H1 (cell line): ENCODE results near the gene SGSM1. TPM values are rescaled to one million over a fixed set of nuclear protein-coding genes. Genes with fewer than 3 reads are reported as not detected.

Experiments
- CTCF ChIA-PET: fragments of 300-600 bp; sonication (Branson Sonifier 250); formaldehyde crosslinking; loops from one replicate; lab custom pipeline; 2021; ENCODE audit not compliant: partially characterized antibody; lab: Charles Lee
- POLR2A ChIA-PET: fragments of 300-600 bp; sonication (Branson Sonifier 250); formaldehyde crosslinking; loops from one replicate; lab custom pipeline; 2021; ENCODE audit warnings: inconsistent platforms; ENCODE audit not compliant: partially characterized antibody; lab: Charles Lee
- DNase-seq, 2 experiments: peaks; one replicate each; pipeline versions ENCODE4 v3.0.0 to v3.0.0-alpha.2; 2010 to 2022; ENCODE audit warnings: low spot score in 2 of 2, low read depth in 1 of 2, mixed read lengths in 1 of 2
- FAIRE-seq: peaks from 2 replicates; lab custom pipeline; 2011; peaks lifted over from hg19 to GRCh38; lab: Jason Lieb, UNC
- H2AFZ ChIP-seq: 2 replicates; pipeline ENCODE4 v1.8.1; 2012; ENCODE audit warnings: low read length, inconsistent platforms
- H2AK5ac ChIP-seq: 2 replicates; pipeline ENCODE4 v1.6.1; 2013; ENCODE audit warnings: low read depth, low read length
- H2BK120ac ChIP-seq: replicated peaks from 2 replicates; pipeline ENCODE3; 2013; ENCODE audit warnings: low read depth, low read length, inconsistent platforms
- H2BK12ac ChIP-seq: 2 replicates; pipeline ENCODE4 v1.6.1; 2013; ENCODE audit warnings: low read depth, low read length
- H2BK15ac ChIP-seq: 2 replicates; pipeline ENCODE4 v1.6.1; 2013; ENCODE audit warnings: low read length
- H2BK20ac ChIP-seq: 2 replicates; pipeline ENCODE4 v1.6.1; 2013; ENCODE audit warnings: low read length
- H2BK5ac ChIP-seq: 2 replicates; pipeline ENCODE4 v1.6.1; 2013; ENCODE audit warnings: low read depth, low read length
- H3K14ac ChIP-seq: 2 replicates; pipeline ENCODE4 v1.6.1; 2013; ENCODE audit warnings: inconsistent platforms; ENCODE audit not compliant: insufficient read length
- H3K18ac ChIP-seq: 2 replicates; pipeline ENCODE4 v1.6.1; 2013; ENCODE audit warnings: low read length; ENCODE audit errors: extremely low read depth
- H3K23ac ChIP-seq: 2 replicates; pipeline ENCODE4 v1.6.1; 2013; ENCODE audit warnings: inconsistent platforms; ENCODE audit not compliant: insufficient read length
- H3K23me2 ChIP-seq: 2 replicates; pipeline ENCODE4 v1.6.1; 2013; ENCODE audit warnings: low read depth, low read length
- H3K27ac ChIP-seq: 2 replicates; pipeline ENCODE4 v1.6.1; 2011; ENCODE audit warnings: low read depth, low read length, inconsistent platforms
- H3K27me3 ChIP-seq, 4 experiments: replicated peaks in 1 of 4; 1 replicate in 1 of 4; 2 replicates in 3 of 4; pipeline versions ENCODE4 v1.6.1 to v1.8.1; 2011 to 2013; ENCODE audit warnings: low read length in 3 of 4, mild to moderate bottlenecking in 3 of 4, inconsistent platforms in 2 of 4, mixed read lengths in 2 of 4, moderate library complexity in 1 of 4; ENCODE audit not compliant: control insufficient read depth in 3 of 4, insufficient read depth in 3 of 4; ENCODE audit errors: extremely low read depth in 1 of 4
- H3K36me3 ChIP-seq, 4 experiments: 2 replicates each; pipeline versions ENCODE4 v1.6.1 to v1.8.1; 2011 to 2013; ENCODE audit warnings: mild to moderate bottlenecking in 4 of 4, low read length in 3 of 4, moderate library complexity in 2 of 4, control low read depth in 1 of 4, inconsistent platforms in 1 of 4; ENCODE audit not compliant: insufficient read depth in 4 of 4, control insufficient read depth in 2 of 4
- H3K4ac ChIP-seq: replicated peaks from 2 replicates; pipeline ENCODE3; 2013; ENCODE audit warnings: low read length, low read depth, mixed read lengths, inconsistent platforms; ENCODE audit not compliant: insufficient read length
- H3K4me1 ChIP-seq, 4 experiments: replicated peaks in 1 of 4; 1 replicate in 1 of 4; 2 replicates in 3 of 4; pipeline versions ENCODE4 v1.6.1 to v1.8.1; 2011 to 2013; ENCODE audit warnings: low read length in 3 of 4, inconsistent platforms in 2 of 4, mixed read lengths in 1 of 4; ENCODE audit not compliant: insufficient read depth in 4 of 4, control insufficient read depth in 3 of 4
- H3K4me2 ChIP-seq, 2 experiments: 2 replicates each; pipeline versions ENCODE4 v1.6.1 to v1.8.1; 2011 to 2013; ENCODE audit warnings: low read depth in 2 of 2, low read length in 2 of 2, control low read depth in 1 of 2, inconsistent platforms in 1 of 2, mild to moderate bottlenecking in 1 of 2; ENCODE audit not compliant: insufficient read depth in 1 of 2
- H3K4me3 ChIP-seq, 4 experiments: fragments of 200-600, 300-600 bp in 1 of 4; sonication (generic), shearing (Covaris generic), sonication (Bioruptor Twin) in 1 of 4; 2 replicates each; pipeline versions ENCODE4 v1.5.1 to v1.8.1; 2011 to 2016; ENCODE audit warnings: low read length in 4 of 4, low read depth in 3 of 4, control low read depth in 2 of 4, inconsistent platforms in 2 of 4, mild to moderate bottlenecking in 2 of 4, mixed read lengths in 1 of 4, moderate library complexity in 1 of 4; ENCODE audit not compliant: insufficient read depth in 2 of 4; ENCODE audit errors: extremely low read depth in 1 of 4
- H3K56ac ChIP-seq: replicated peaks from 2 replicates; pipeline ENCODE3; 2013; ENCODE audit warnings: low read depth, mild to moderate bottlenecking, mixed read lengths, low read length, inconsistent platforms; ENCODE audit not compliant: insufficient read length
- H3K79me1 ChIP-seq: 2 replicates; pipeline ENCODE4 v1.6.1; 2013; ENCODE audit warnings: low read depth, low read length, control low read depth
- H3K79me2 ChIP-seq, 2 experiments: 2 replicates each; pipeline versions ENCODE4 v1.6.1 to v1.8.1; 2012 to 2013; ENCODE audit warnings: low read length in 2 of 2, mild to moderate bottlenecking in 2 of 2, inconsistent platforms in 1 of 2; ENCODE audit not compliant: insufficient read depth in 2 of 2, control insufficient read depth in 1 of 2
- H3K9ac ChIP-seq, 4 experiments: replicated peaks in 1 of 4; 1 replicate in 1 of 4; 2 replicates in 3 of 4; pipeline versions ENCODE4 v1.6.1 to v1.8.1; 2011 to 2013; ENCODE audit warnings: low read depth in 3 of 4, low read length in 3 of 4, control low read depth in 2 of 4, mild to moderate bottlenecking in 2 of 4, moderate library complexity in 2 of 4, inconsistent platforms in 1 of 4; ENCODE audit errors: extremely low read depth in 1 of 4
- H3K9me3 ChIP-seq, 2 experiments: 2 replicates each; pipeline versions ENCODE4 v1.6.1 to v1.8.1; 2012 to 2013; ENCODE audit warnings: mild to moderate bottlenecking in 2 of 2, moderate library complexity in 2 of 2, control low read depth in 1 of 2, inconsistent platforms in 1 of 2, low read depth in 1 of 2, low read length in 1 of 2, mixed read lengths in 1 of 2; ENCODE audit not compliant: insufficient read depth in 2 of 2
- H4K20me1 ChIP-seq, 2 experiments: replicated peaks in 1 of 2; 2 replicates each; pipeline versions ENCODE3 to v1.8.1; 2011 to 2013; ENCODE audit warnings: inconsistent platforms in 2 of 2, low read length in 2 of 2, mild to moderate bottlenecking in 1 of 2; ENCODE audit not compliant: insufficient read depth in 2 of 2, control insufficient read depth in 1 of 2
- H4K5ac ChIP-seq: 2 replicates; pipeline ENCODE4 v1.6.1; 2013; ENCODE audit warnings: low read length, low read depth, mixed read lengths, inconsistent platforms; ENCODE audit not compliant: insufficient read length
- H4K8ac ChIP-seq: 2 replicates; pipeline ENCODE4 v1.8.0; 2013; ENCODE audit warnings: mild to moderate bottlenecking, moderate library complexity, low read length, inconsistent platforms; ENCODE audit not compliant: insufficient read depth; ENCODE audit errors: extremely low read depth
- H4K91ac ChIP-seq: replicated peaks from 2 replicates; pipeline ENCODE3; 2013; ENCODE audit warnings: low read length, mixed read lengths, inconsistent platforms; ENCODE audit not compliant: insufficient read length
- CHD1 ChIP-seq: IDR thresholded peaks from 2 replicates; pipeline ENCODE4 v1.6.1; 2012; ENCODE audit warnings: low read depth, low read length, improper control_type of control experiment
- CREB1 ChIP-seq: IDR thresholded peaks from 2 replicates; pipeline ENCODE4 v1.6.1; 2012; ENCODE audit warnings: inconsistent platforms
- CTBP2 ChIP-seq: IDR thresholded peaks from 2 replicates; pipeline ENCODE4 v1.7.0; 2011; ENCODE audit warnings: borderline replicate concordance, mild to moderate bottlenecking, moderate library complexity, mixed read lengths, low read length; ENCODE audit not compliant: insufficient read depth, insufficient read length
- EP300 ChIP-seq, 2 experiments: IDR thresholded peaks; 1 replicate in 1 of 2; 2 replicates in 1 of 2; pipeline ENCODE4 v1.6.1; 2011 to 2012; ENCODE audit warnings: low read depth in 2 of 2, low read length in 2 of 2, mild to moderate bottlenecking in 2 of 2, borderline replicate concordance in 1 of 2, inconsistent platforms in 1 of 2, moderate library complexity in 1 of 2
- PHF8 ChIP-seq: fragments of 200-600 bp; sonication (generic); conservative IDR thresholded peaks from 2 replicates; pipeline ENCODE4 v1.7.1; 2012; ENCODE audit warnings: low read depth, mild to moderate bottlenecking, inconsistent platforms, low read length, moderate library complexity
- POLR2AphosphoS5 ChIP-seq: IDR thresholded peaks from 2 replicates; pipeline ENCODE4 v1.6.1; 2011; ENCODE audit warnings: low read depth, low read length
- SIX5 ChIP-seq: IDR thresholded peaks from 2 replicates; pipeline ENCODE4 v1.6.1; 2011; ENCODE audit warnings: mild to moderate bottlenecking, low read depth, low read length
- SP4 ChIP-seq: IDR thresholded peaks from 2 replicates; pipeline ENCODE4 v1.6.1; 2012; ENCODE audit warnings: low read length, inconsistent platforms
- SRF ChIP-seq: IDR thresholded peaks from 2 replicates; pipeline ENCODE4 v1.6.1; 2011; ENCODE audit warnings: mild to moderate bottlenecking, low read depth, low read length, moderate library complexity
- SUZ12 ChIP-seq: fragments of 200-600 bp; sonication (generic); IDR thresholded peaks from 2 replicates; pipeline ENCODE4 v1.6.1; 2012; ENCODE audit warnings: mild to moderate bottlenecking, inconsistent platforms, low read length, moderate library complexity, mixed read lengths
- TEAD4 ChIP-seq: IDR thresholded peaks from 2 replicates; pipeline ENCODE4 v1.6.1; 2012; ENCODE audit warnings: low read depth, low read length, inconsistent platforms, mixed read lengths
- YY1 ChIP-seq: IDR thresholded peaks from 2 replicates; pipeline ENCODE4 v1.6.1; 2011; ENCODE audit warnings: low read depth, mild to moderate bottlenecking, low read length
- WGBS, 2 experiments: shearing (Covaris generic) in 1 of 2; methylation state at CpG; one replicate each; pipeline versions ENCODE4 v1.1.6 to v1.1.7; 2013 to 2015; ENCODE audit warnings: low lambda C conversion rate in 2 of 2, mixed read lengths in 2 of 2, inconsistent platforms in 1 of 2, low coverage in 1 of 2, missing lambda C conversion rate in 1 of 2; ENCODE audit not compliant: insufficient replicate concordance in 2 of 2, insufficient coverage in 1 of 2, insufficient read length in 1 of 2; ENCODE audit errors: extremely low coverage in 1 of 2, missing lambda C conversion rate in 1 of 2; 5-methylcytosine and 5-hydroxymethylcytosine counted together
- polyA plus RNA-seq, 7 experiments: library from polyadenylated mRNA; depleted of rRNA in 3 of 7; stranded (reverse) in 5 of 7; unstranded in 2 of 7; fragments of >200 nt in 5 of 7; fragments of 200-250 nt in 2 of 7; gene quantifications; 1 replicate in 5 of 7; 2 replicates in 1 of 7; 4 replicates in 1 of 7; pipeline versions ENCODE4 v1.2.1 to v1.2.3, GENCODE V29; 2011 to 2013; ENCODE audit warnings: missing spikeins in 2 of 7, mixed read lengths in 2 of 7
- total RNA-seq: library from RNA; stranded (reverse); fragmentation: NEBNext Ultra II Directional; extraction: Animal tissue kit (Norgen Biotek cat#: 25700); gene quantifications from 2 replicates; pipeline ENCODE4 v1.2.1, GENCODE V29; 2021

SGSM1 gene
- total and polyA plus RNA-seq, 2 of the 8 experiments (the other 6 are each of a cell fraction or from before 2014, with no cell fraction given) = 2.8 to 5.2 TPM

DNA sequence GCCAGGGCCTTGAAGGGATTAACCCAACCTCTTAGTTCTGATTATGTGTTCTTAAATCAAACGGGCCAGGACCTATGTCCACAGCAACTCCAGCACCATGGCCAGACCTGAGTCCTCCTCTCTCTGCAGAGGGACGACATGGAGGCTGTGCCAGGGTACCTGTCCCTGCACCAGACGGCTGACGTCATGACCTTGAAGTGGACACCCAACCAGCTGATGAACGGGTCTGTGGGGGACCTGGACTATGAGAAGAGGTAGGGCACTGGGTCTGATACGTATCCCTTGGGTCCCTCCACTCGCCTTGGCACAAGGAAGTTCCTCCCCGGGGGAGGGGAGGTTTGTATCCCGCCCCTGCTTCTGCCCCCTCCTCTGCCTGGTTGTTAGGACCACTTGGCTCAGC is 53.6 kb downstream of the SGSM1 start:
- Histone ChIP-seq H3K56ac (no peak overlapping the region), H3K36me3 (peaks cover 0 to 6% (median 2%) of the 10 kb centered on the region in 4 experiments; a peak in 3 of 8 replicates), H2BK20ac (no peak overlapping the region), H3K79me1 (no peaks in the 10 kb centered on the region), H3K23me2 (peaks cover 4% of the 10 kb centered on the region; the same call in 1 of the 2 replicates), H3K27me3 (no peaks in the 10 kb centered on the region), H4K8ac (no peak overlapping the region; the same call in 1 of the 2 replicates), H3K14ac (no peak overlapping the region), H3K4me3 (no peak overlapping the region), H2BK5ac (no peak overlapping the region), H3K23ac (no peak overlapping the region), H2AK5ac (no peak overlapping the region), H4K5ac (no peak overlapping the region), H3K79me2 (no peaks in the 10 kb centered on the region), H2AFZ (no peak overlapping the region), H3K4me1 (no peaks in the 10 kb centered on the region), H2BK15ac (no peak overlapping the region), H2BK120ac (no peak overlapping the region), H3K9ac (no peak overlapping the region), H3K4ac (no peak overlapping the region), H2BK12ac (no peak overlapping the region), H3K4me2 (no peak overlapping the region), H3K27ac (no peak overlapping the region), H3K18ac (no peak overlapping the region), H4K20me1 (peaks cover 0 to 3% of the 10 kb centered on the region in 2 experiments), H4K91ac (no peak overlapping the region), H3K9me3 (no peaks in the 10 kb centered on the region)
- FAIRE-seq = no peak
- DNase-seq = no peak
- ChIA-PET CTCF (interaction anchor here (1.9 kb wide), 1 partner anchor 10 kb away, joined by 6 read pairs; no protein-coding TSS in a partner anchor), POLR2A (no interaction called here)
- TF ChIP-seq SP4 (no peak), CREB1 (no peak), CTBP2 (no peak), YY1 (no peak), POLR2AphosphoS5 (no peak), EP300 (IDR thresholded peaks at IDR 0.05; ENCODE audit: borderline replicate concordance in 1 of 2, low read depth in 2 of 2, low read length in 2 of 2) (no peak), SRF (no peak), PHF8 (no peak), TEAD4 (no peak), SUZ12 (no peak), SIX5 (no peak), CHD1 (no peak)
- 96% methylated on average over 9 of the region's 9 CpGs; no CpG with 5 or more reads in 1 of the 2 experiments for WGBS, 2 experiments
